Dendritic cell treated with granulocyte-macrophage colony-stimulating factor and Interleukin-4, amounts not matched to agents 40 ng/mL and 50 ng/mL, for 4 days (primary cell): ENCODE results near the gene IDH3B.

Experiments
- H3K27ac Mint-ChIP-seq: one replicate; pipeline ENCODE4 v1.8.0; 2022; ENCODE audit warnings: mild to moderate bottlenecking, mixed read lengths
- H3K27me3 Mint-ChIP-seq: one replicate; pipeline ENCODE4 v1.8.0; 2022; ENCODE audit warnings: mild to moderate bottlenecking, mixed read lengths
- H3K36me3 Mint-ChIP-seq: one replicate; pipeline ENCODE4 v1.8.0; 2022; ENCODE audit warnings: low read depth, mixed read lengths
- H3K4me1 Mint-ChIP-seq: one replicate; pipeline ENCODE4 v1.8.0; 2022; ENCODE audit warnings: low read depth, mixed read lengths
- H3K4me3 Mint-ChIP-seq: one replicate; pipeline ENCODE4 v1.8.0; 2022; ENCODE audit warnings: mild to moderate bottlenecking, moderate library complexity, mixed read lengths
- H3K9me3 Mint-ChIP-seq: one replicate; pipeline ENCODE4 v1.8.0; 2022; ENCODE audit warnings: mixed read lengths
- intact Hi-C: fragments of 100-400 bp; cut with micrococcal nuclease; formaldehyde crosslinking; loops from one replicate; pipeline ENCODE4 v1.15.0; 2022

Gene IDH3B

DNA sequence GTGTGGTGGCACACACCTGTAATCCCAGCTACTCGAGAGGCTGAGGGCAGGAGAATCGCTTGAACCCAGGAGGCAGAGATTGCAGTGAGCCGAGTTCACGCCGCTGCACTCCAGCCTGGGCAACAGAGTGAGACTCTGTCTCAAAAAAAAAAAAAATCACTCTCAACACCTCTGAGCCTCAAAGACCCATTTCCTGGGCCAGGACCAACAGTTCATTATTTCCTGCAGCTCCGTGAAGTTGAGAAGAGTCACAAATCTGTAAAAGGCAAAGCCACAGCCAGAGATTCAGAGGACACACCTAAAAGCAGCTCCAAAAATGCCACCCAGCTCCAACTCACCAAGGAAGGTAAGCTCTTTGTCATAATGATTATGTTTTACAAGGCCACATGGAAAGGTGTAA lies 26.8 kb downstream of the IDH3B start:
- no peaks in the 10 kb centered on the region for H3K4me1 Mint-ChIP-seq
- no peaks in the 10 kb centered on the region for H3K36me3 Mint-ChIP-seq
- no peak overlapping the region for H3K4me3 Mint-ChIP-seq
- peaks cover 28% of the 10 kb centered on the region for H3K27me3 Mint-ChIP-seq
- no peaks in the 10 kb centered on the region for H3K9me3 Mint-ChIP-seq
- no peak overlapping the region for H3K27ac Mint-ChIP-seq
- intact Hi-C loops, result no loop called here

DNA sequence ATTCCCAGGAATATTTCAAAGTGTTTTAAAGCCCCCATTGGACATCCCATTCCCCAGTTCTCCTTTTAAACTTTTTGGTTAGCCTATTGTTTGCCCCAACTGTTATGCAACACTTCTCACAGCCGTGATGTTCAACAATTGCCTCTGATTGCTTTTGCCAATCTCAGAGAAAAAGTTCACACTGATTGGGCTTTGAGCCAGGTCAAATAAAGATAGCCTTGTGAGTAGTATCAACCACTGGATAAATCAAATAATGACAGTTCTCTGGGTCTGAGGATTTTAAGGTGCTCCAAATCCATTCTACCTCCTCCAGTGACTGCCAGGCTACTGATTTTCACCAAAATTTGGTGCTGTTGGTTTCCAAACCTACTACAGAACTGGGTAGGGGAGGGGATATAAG lies 30.6 kb downstream of the IDH3B start:
- no peak overlapping the region for H3K27ac Mint-ChIP-seq
- no peaks in the 10 kb centered on the region for H3K4me1 Mint-ChIP-seq
- no peaks in the 10 kb centered on the region for H3K36me3 Mint-ChIP-seq
- H3K4me3 Mint-ChIP-seq, result no peak overlapping the region
- H3K9me3 Mint-ChIP-seq, result peaks cover 8% of the 10 kb centered on the region
- intact Hi-C loops, result no loop called here
- H3K27me3 Mint-ChIP-seq, result peaks cover 41% of the 10 kb centered on the region

DNA sequence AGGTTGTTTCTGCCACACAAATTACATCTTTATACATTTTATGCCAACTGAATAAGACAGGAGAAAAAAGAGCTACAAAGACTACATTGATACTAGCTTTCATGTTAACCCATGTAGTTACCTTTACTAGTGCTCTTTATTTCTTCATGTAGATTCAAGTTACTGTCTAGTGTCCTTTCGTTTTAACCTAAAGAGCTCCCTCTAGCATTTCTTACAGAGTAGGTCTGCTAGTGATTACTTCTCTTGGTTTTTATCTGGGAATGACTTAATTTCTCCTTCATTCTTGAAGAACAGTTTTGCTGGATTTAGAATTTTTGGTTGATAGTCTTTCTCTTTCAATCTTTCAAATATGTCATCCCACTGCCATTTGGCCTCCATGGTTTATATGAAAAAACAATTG lies 32.8 kb downstream of the IDH3B start:
- Mint-ChIP-seq H3K27me3 (peaks cover 35% of the 10 kb centered on the region), H3K36me3 (no peaks in the 10 kb centered on the region), H3K4me3 (no peak overlapping the region), H3K9me3 (peaks cover 23% of the 10 kb centered on the region), H3K27ac (no peak overlapping the region), H3K4me1 (no peaks in the 10 kb centered on the region)
- intact Hi-C loops, result no loop called here

DNA sequence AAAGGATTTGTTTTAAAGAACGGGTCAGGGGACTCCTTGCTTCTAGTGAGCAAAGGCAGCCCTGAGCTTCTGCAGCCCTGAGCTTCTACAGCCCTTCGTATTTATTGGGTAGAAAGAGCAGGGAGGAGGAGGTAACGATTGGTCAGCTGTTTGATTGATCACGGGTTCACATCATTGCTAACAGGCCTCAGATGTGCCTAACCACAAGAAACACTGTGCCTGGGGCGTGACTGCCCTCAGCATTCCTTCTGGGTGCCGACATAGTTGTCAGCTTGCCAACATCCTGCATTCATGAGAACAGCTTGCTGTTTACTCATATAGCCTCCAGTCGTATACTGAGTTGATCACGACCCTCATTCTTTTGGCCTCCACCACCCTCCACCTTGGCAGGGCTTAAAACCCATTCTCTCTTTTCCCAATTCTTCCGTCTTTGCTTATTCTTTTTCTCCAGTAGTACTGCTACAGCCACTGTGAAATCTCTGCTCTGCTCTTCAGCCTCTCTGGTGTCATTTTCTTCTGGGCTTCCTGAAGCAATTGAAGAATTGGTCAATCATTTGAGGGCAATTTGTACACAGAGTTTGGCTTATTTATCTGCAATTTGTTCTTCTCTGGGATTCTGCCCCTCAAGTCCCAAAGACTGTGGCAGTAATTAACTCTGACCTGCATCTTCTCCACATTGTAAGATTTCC lies 37.0 kb downstream of the IDH3B start:
- H3K4me3 Mint-ChIP-seq, result no peak overlapping the region
- peaks cover 25% of the 10 kb centered on the region for H3K27me3 Mint-ChIP-seq

DNA sequence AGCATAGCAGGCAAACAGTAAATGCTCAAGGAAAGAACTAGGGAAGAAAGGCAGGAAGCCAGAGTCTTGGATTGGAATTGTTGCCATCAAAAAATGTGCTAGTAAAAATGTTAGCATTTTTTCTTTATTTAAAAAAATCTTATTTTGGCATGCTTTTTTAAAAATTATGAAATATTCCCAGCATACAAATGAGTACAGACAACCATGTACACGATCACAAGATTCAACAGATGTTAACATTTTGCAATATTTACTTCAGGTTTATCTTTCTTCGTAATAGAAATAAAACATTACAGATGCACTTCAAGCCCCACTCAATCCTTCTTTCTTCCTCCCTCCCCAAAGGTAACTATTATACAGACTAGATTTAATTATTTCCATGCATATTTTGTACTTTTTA lies 39.0 kb downstream of the IDH3B start:
- intact Hi-C loops, result no loop called here
- Mint-ChIP-seq H3K4me1 (no peaks in the 10 kb centered on the region), H3K27ac (no peak overlapping the region), H3K36me3 (no peaks in the 10 kb centered on the region), H3K4me3 (no peak overlapping the region), H3K9me3 (peaks cover 26% of the 10 kb centered on the region), H3K27me3 (peaks cover 23% of the 10 kb centered on the region)

More for the DNA sequence above, 37.0 kb downstream of the IDH3B start:
- Mint-ChIP-seq H3K27ac (no peak overlapping the region), H3K4me1 (no peaks in the 10 kb centered on the region), H3K36me3 (no peaks in the 10 kb centered on the region), H3K9me3 (peaks cover 34% of the 10 kb centered on the region)
- intact Hi-C loops, result no loop called here

DNA sequence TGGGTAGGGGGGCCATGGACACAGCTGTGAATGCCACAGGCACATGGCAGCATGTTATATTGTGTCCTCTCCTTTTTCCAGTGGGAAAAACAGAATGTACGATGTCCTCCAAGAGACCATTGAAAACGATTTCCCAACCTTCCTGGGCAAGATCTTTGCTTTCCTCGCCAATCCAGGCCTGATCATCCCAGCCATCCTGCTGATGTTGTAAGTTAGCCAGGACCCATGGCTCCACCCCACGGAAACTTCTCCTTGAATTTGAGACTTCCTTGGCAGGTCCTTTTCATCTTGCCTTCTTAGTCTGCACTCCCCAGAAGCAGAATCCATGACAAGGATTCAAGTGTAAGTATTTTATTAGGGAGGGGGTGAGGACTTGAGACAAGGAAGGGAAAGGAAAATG lies 39.8 kb downstream of the IDH3B start:
- H3K36me3 Mint-ChIP-seq, result no peaks in the 10 kb centered on the region
- H3K9me3 Mint-ChIP-seq, result peaks cover 26% of the 10 kb centered on the region
- H3K27ac Mint-ChIP-seq, result no peak overlapping the region
- no peaks in the 10 kb centered on the region for H3K4me1 Mint-ChIP-seq
- H3K27me3 Mint-ChIP-seq, result peaks cover 28% of the 10 kb centered on the region
- H3K4me3 Mint-ChIP-seq, result no peak overlapping the region
- intact Hi-C loops, result no loop called here

DNA sequence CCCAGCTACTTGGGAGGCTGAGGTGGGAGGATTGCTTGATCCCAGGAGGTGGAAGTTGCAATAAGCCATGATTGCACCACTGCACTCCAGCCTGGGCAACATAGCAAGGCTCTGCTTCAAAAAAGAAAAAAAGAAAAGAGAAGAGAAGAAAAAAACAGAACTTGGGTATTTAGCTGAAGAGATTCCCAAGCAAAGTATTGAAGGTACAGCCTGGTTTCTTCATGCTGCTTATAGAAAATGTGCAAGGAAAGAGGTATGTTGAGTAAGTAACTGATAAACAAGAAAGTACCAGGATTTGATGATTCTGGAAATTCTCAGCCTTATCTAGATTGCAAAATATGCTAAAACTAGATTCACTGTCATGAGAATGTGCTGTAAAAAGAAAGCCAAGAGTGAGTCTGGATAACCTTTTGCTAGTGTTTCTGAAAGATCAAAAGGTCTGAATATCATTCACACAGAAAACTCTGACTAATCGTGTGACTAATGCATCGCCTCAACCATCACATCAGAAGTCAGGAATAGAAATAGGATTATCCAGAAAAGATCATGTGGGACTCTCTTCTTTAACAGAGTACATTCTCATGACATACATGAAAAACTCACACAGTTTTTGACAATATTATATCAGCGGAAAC lies 43.9 kb downstream of the IDH3B start:
- no peak overlapping the region for H3K27ac Mint-ChIP-seq
- H3K9me3 Mint-ChIP-seq, result no peaks in the 10 kb centered on the region
- H3K27me3 Mint-ChIP-seq, result peaks cover 36% of the 10 kb centered on the region
- no peaks in the 10 kb centered on the region for H3K4me1 Mint-ChIP-seq
- intact Hi-C loops, result no loop called here
- no peaks in the 10 kb centered on the region for H3K36me3 Mint-ChIP-seq
- no peak overlapping the region for H3K4me3 Mint-ChIP-seq

DNA sequence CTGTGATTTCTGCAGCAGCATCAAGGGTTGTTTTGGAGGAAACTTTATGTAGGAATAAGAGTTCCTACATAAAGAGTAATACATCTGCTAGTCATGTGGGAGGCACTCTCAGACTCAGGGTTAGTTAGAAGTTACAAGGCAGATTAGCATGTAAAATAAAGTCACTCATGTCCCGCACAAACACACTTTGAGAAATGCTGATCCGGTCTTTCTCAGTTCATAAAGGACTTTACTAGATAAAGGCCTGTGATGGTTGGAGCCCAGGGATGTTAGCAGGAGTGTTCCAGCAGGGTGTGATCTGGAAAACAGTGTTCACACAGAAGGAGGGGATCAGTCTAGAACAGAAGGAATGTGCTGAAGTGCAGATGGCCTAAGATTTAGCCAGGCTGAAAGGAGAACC lies 44.7 kb downstream of the IDH3B start:
- Mint-ChIP-seq H3K36me3 (no peaks in the 10 kb centered on the region), H3K4me1 (no peaks in the 10 kb centered on the region), H3K27ac (no peak overlapping the region), H3K4me3 (no peak overlapping the region), H3K9me3 (no peaks in the 10 kb centered on the region), H3K27me3 (peaks cover 37% of the 10 kb centered on the region)
- intact Hi-C loops, result no loop called here

DNA sequence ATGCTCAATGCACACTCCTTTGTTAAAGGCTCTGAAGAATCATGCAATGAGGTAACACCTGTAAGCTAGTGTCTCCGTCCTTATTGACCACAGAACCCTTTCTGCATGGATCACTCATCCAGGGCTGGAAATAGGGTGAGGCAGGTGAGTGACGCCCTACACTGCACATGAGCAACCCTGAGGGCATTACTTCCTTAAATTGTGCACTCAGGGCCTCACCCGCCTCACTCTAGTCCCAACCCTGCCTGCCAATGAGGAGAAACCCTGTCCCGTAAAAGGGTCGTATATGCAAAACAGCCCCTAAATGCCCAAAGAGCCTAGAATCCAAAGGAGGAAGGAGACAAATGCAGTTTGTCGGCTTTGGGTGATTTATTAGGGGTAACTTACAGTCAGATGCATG lies 45.2 kb downstream of the IDH3B start:
- intact Hi-C loops, result no loop called here
- H3K36me3 Mint-ChIP-seq, result no peaks in the 10 kb centered on the region
- H3K27ac Mint-ChIP-seq, result no peak overlapping the region
- H3K9me3 Mint-ChIP-seq, result no peaks in the 10 kb centered on the region
- no peak overlapping the region for H3K4me3 Mint-ChIP-seq
- peaks cover 35% of the 10 kb centered on the region for H3K27me3 Mint-ChIP-seq
- no peaks in the 10 kb centered on the region for H3K4me1 Mint-ChIP-seq

DNA sequence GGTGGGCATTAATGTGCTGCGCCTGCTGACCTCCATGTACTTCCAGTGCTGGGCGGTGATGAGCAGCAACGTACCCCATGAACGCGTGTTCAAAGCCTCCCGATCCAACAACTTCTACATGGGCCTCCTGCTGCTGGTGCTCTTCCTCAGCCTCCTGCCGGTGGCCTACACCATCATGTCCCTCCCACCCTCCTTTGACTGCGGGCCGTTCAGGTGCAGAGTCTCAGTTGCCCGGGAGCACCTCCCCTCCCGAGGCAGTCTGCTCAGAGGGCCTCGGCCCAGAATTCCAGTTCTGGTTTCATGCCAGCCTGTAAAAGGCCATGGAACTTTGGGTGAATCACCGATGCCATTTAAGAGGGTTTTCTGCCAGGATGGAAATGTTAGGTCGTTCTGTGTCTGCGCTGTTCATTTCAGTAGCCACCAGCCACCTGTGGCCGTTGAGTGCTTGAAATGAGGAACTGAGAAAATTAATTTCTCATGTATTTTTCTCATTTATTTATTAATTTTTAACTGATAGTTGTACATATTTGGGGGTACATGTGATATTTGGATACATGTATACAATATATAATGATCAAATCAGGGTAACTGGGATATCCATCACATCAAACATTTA lies 46.8 kb downstream of the IDH3B start:
- Mint-ChIP-seq H3K27me3 (peaks cover 30% of the 10 kb centered on the region), H3K36me3 (no peaks in the 10 kb centered on the region), H3K4me3 (no peak overlapping the region), H3K4me1 (no peaks in the 10 kb centered on the region), H3K27ac (no peak overlapping the region), H3K9me3 (no peaks in the 10 kb centered on the region)
- intact Hi-C loops, result no loop called here

DNA sequence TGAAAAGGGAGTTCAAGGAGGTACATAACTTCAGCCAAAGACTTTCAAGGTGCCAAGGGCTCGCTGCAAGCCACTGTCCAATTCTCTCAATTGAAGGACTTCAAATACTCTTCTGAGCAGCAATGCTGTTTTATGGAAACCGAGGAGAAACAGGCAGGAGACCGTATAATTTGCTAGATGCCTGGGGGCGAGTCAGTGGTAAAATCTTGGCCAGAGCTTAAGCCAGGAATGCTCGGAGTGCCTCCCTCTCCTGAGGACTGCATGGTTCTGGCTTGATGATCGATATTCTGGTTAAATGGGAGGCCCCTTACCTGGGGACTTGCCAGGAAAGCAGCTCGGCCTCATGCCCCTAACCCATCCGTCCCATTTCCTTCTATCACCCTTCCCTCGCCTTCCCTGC lies 47.4 kb downstream of the IDH3B start:
- Mint-ChIP-seq H3K4me1 (no peaks in the 10 kb centered on the region), H3K36me3 (no peaks in the 10 kb centered on the region), H3K27me3 (peaks cover 32% of the 10 kb centered on the region), H3K9me3 (no peaks in the 10 kb centered on the region), H3K27ac (no peak overlapping the region), H3K4me3 (no peak overlapping the region)
- intact Hi-C loops, result no loop called here

DNA sequence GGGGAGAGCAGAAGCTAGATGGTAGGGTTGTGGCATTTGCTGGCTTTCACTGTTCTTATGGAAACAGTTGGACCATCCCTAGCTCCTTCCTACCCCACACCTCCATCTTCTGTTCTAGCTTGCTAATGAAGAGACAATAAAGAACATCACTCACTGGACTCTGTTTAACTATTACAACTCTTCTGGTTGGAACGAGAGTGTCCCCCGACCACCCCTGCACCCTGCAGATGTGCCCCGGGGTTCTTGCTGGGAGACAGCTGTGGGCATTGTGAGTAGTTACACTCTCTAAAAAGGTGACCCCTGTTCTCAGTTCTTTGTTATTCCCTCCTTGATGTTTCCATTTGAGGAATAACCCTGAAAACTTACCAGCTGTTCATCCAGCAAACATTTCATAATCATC lies 51.9 kb downstream of the IDH3B start:
- intact Hi-C loops, result no loop called here
- Mint-ChIP-seq H3K9me3 (peaks cover 8% of the 10 kb centered on the region), H3K4me1 (no peaks in the 10 kb centered on the region), H3K27me3 (peaks cover 24% of the 10 kb centered on the region), H3K36me3 (no peaks in the 10 kb centered on the region), H3K27ac (no peak overlapping the region), H3K4me3 (no peak overlapping the region)

DNA sequence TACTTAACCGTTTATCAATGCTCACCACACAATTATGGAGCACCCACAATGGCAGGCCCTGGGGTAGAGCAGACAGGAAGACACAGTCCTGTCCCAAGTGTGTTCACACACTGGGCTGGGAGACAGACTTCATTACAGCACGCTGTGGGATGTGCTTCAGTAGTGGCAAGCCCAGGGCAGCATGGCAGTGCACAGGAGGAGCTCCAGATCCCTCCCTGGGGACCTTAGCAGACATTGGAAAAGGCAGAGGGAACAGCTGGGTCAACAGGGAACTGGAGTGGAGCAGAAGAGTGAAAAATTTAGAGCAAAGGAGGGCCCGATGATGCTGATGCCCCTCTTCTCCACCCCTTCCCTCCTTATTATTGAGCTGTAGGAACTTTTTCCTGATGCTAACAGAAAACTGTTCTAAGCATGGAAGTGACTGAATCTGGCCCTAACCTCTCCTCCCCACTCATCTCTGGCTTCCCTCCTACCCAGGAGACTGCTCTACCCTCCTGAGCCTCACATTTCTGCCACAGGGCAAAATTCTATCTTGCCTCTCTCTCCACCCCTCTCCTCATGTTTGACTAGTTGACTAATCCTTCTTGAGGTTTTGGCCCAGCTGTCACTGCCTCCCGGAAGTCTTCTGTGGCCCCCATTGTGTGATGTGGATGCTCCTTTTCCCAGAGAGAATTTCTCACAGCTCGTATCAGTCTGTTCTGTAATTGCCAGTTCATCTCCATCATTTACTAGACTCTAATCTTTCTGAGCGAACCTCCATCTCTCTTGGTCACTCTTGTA lies 52.9 kb downstream of the IDH3B start:
- intact Hi-C loops, result no loop called here
- H3K9me3 Mint-ChIP-seq, result peaks cover 14% of the 10 kb centered on the region
- peaks cover 21% of the 10 kb centered on the region for H3K27me3 Mint-ChIP-seq
- no peak overlapping the region for H3K4me3 Mint-ChIP-seq
- no peak overlapping the region for H3K27ac Mint-ChIP-seq
- H3K4me1 Mint-ChIP-seq, result no peaks in the 10 kb centered on the region
- H3K36me3 Mint-ChIP-seq, result no peaks in the 10 kb centered on the region

DNA sequence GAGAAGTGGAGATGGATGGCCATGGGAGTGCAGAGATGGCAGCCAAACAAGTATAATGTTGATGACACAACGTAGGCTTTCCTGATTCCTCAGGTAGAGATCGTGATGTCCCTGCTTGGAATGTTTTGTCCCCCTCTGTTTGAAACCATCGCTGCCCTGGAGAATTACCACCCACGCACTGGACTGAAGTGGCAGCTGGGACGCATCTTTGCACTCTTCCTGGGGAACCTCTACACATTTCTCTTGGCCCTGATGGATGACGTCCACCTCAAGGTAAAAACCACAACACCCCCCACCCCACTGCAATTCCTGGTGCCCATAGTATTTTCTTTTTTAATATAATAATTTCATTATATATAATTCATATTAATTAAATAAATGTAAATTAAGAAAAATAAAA lies 53.7 kb downstream of the IDH3B start:
- Mint-ChIP-seq H3K9me3 (peaks cover 20% of the 10 kb centered on the region), H3K36me3 (no peaks in the 10 kb centered on the region), H3K27me3 (peaks cover 17% of the 10 kb centered on the region), H3K4me3 (no peak overlapping the region), H3K27ac (no peak overlapping the region), H3K4me1 (no peaks in the 10 kb centered on the region)
- intact Hi-C loops, result no loop called here
